Measurements from ENCODE around the gene TRIOBP. TPM values are rescaled to one million over a fixed set of nuclear protein-coding genes. Genes with fewer than 3 reads are reported as not detected.

TRIOBP gene
- total RNA-seq, 3 donors from 2014 or later (not counting 1 experiment from before 2014, with no cell fraction given) = 25.1 to 38.5 (median 25.8) TPM

DNA sequence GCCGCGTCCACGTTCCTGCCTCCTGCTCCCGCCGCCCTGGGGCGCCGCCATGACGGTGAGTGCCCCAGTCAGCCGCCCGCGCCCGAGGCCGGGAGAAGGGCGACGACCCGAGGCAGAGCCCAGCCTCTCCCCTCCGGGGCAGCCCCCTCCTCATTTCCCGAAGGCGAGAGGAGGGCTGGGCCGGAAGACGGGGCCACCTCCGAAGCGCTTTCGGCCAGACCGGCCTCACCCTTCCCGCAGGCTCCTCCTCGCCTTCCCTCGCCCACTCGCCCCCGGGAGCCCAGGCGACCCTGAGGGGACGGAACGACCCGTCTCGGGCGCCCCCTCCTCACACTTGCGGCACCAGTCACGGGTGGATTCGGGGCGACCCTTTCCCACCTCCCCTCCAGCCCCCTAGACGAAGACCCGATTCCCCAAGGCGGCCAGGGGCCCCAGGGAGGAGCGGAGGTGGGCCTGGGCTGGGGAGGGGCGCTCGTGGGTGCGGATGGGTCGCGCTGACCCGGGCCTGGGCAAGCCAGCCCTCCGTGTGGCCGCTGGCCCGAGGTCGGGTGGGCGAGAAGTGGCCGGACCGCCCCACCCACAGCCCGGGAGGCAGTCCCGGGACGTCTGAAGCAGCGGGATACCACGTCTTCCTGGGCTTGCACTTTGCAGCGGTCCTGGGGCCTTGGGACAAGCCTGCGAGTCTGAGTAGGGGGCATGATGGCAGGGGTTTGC is 49.7 kb downstream of the TRIOBP start:
- H3K36me3 ChIP-seq (ENCODE audit: control insufficient read depth, insufficient read depth, low read length) = no peaks in the 10 kb centered on the region
- DNase-seq (peak; percentile 24 to 35), ATAC-seq (no peak)
- no peaks in the 10 kb centered on the region for H3K27me3 Mint-ChIP-seq (ENCODE audit: low read depth in 2 of 2)
- peak overlapping the region; percentile 90 for H3K4me3 Mint-ChIP-seq
- intact Hi-C loops (cut with micrococcal nuclease) = no loop called here
- no peaks in the 10 kb centered on the region for H3K9me3 ChIP-seq (ENCODE audit: control insufficient read depth, insufficient read depth, low read length)
- H3K36me3 Mint-ChIP-seq = no peaks in the 10 kb centered on the region
- H3K27me3 ChIP-seq (ENCODE audit: control insufficient read depth, insufficient read depth, low read length) = no peaks in the 10 kb centered on the region
- TF ChIP-seq, protein P1, sequence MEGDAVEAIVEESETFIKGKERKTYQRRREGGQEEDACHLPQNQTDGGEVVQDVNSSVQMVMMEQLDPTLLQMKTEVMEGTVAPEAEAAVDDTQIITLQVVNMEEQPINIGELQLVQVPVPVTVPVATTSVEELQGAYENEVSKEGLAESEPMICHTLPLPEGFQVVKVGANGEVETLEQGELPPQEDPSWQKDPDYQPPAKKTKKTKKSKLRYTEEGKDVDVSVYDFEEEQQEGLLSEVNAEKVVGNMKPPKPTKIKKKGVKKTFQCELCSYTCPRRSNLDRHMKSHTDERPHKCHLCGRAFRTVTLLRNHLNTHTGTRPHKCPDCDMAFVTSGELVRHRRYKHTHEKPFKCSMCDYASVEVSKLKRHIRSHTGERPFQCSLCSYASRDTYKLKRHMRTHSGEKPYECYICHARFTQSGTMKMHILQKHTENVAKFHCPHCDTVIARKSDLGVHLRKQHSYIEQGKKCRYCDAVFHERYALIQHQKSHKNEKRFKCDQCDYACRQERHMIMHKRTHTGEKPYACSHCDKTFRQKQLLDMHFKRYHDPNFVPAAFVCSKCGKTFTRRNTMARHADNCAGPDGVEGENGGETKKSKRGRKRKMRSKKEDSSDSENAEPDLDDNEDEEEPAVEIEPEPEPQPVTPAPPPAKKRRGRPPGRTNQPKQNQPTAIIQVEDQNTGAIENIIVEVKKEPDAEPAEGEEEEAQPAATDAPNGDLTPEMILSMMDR (IDR thresholded peaks at IDR 0.05) = no peak
- H3K4me1 ChIP-seq (ENCODE audit: control insufficient read depth, insufficient read depth, low read length) = peaks cover 44% of the 10 kb centered on the region
- peaks cover 24 to 43% of the 10 kb centered on the region in 2 donors for H3K4me1 Mint-ChIP-seq
- peak overlapping the region; percentile 64 for H3K4me3 ChIP-seq (ENCODE audit: low read length)
- WGBS (ENCODE audit: insufficient coverage) = under 1% methylated on average over 59 of the region's 64 CpGs
- H3K27ac Mint-ChIP-seq = peak overlapping the region; percentile 29 to 80
- H3K9me3 Mint-ChIP-seq = no peaks in the 10 kb centered on the region
- H3K27ac ChIP-seq (ENCODE audit: low read length) = peak overlapping the region; percentile 31

DNA sequence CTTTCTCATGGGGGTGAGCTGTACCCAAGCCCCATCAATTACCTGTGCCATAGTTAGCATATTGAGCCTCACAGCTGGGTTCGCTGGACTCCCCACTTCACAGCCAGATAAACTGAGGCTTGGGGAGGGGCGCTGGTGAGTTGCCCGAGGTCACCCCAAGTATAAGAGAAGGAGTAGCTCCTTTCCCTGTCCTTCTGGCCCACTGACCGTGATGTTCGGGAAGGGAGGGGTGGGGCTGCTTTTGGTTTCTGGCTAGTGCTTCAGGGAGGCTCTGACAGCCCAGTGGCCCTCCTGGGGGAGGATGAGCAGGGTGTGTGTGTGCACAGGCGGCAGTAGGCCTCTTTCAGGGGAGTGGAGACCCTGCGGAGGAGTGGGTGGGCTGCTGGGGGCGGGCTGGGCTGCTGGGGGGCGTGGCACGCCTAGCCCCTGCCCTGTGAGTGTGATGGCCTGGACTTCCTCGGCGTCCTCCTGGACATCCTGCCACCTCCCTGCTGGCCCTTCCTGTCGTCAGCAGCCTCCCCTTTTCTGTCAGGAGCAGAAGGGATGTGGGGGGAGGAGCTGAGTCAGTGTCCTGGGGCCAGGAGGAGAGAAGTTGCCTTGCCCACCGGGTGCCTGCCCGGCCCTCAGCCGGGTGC is 50.3 kb downstream of the TRIOBP start:
- Mint-ChIP-seq H3K9me3 (no peaks in the 10 kb centered on the region), H3K4me3 (peak overlapping the region; percentile 83), H3K27ac (peak overlapping the region in 1 of 2 donors; percentile 80), H3K27me3 (ENCODE audit: low read depth in 2 of 2) (no peaks in the 10 kb centered on the region), H3K36me3 (no peaks in the 10 kb centered on the region), H3K4me1 (peaks cover 24 to 43% of the 10 kb centered on the region in 2 donors)
- Histone ChIP-seq H3K27ac (ENCODE audit: low read length) (no peak overlapping the region), H3K4me1 (ENCODE audit: control insufficient read depth, insufficient read depth, low read length) (peaks cover 43% of the 10 kb centered on the region), H3K27me3 (ENCODE audit: control insufficient read depth, insufficient read depth, low read length) (no peaks in the 10 kb centered on the region), H3K36me3 (ENCODE audit: control insufficient read depth, insufficient read depth, low read length) (peaks cover 3% of the 10 kb centered on the region), H3K4me3 (ENCODE audit: low read length) (peak overlapping the region; percentile 64), H3K9me3 (ENCODE audit: control insufficient read depth, insufficient read depth, low read length) (no peaks in the 10 kb centered on the region)
- no peak for DNase-seq
- no peak for ATAC-seq
- TF ChIP-seq, protein P1 (IDR thresholded peaks at IDR 0.05) = no peak
- WGBS (ENCODE audit: insufficient coverage) = 45% methylated on average over 16 of the region's 16 CpGs
- intact Hi-C loops (cut with micrococcal nuclease) = no loop called here

DNA sequence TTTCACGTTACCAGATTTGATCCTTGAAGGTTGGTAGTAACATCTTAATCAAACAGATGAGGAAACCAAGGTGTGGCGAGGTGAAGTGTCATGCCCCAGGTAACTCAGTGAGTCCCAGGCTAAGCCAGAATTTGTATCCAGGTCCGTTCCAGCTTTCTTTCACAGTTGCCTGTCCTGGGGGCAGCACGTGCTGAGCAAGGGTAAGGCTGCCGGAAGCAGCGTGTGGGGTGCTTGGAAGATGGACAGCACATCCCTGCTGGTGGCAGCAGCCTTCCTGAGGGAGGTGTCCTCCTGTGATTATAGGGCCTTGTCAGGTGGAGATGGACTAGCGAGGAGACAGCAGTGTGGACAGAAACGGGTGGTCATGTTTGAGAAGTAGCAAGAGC is 50.9 kb downstream of the TRIOBP start:
- Mint-ChIP-seq H3K27me3 (ENCODE audit: low read depth in 2 of 2) (no peaks in the 10 kb centered on the region), H3K4me1 (peaks cover 24 to 43% of the 10 kb centered on the region in 2 donors), H3K27ac (peak overlapping the region in 1 of 2 donors; percentile 71), H3K9me3 (no peaks in the 10 kb centered on the region), H3K36me3 (no peaks in the 10 kb centered on the region), H3K4me3 (peak overlapping the region; percentile 52)
- Histone ChIP-seq H3K4me1 (ENCODE audit: control insufficient read depth, insufficient read depth, low read length) (peaks cover 43% of the 10 kb centered on the region), H3K9me3 (ENCODE audit: control insufficient read depth, insufficient read depth, low read length) (no peaks in the 10 kb centered on the region), H3K27ac (ENCODE audit: low read length) (no peak overlapping the region), H3K36me3 (ENCODE audit: control insufficient read depth, insufficient read depth, low read length) (peaks cover 7% of the 10 kb centered on the region), H3K27me3 (ENCODE audit: control insufficient read depth, insufficient read depth, low read length) (no peaks in the 10 kb centered on the region), H3K4me3 (ENCODE audit: low read length) (no peak overlapping the region)
- TF ChIP-seq, protein P1 (IDR thresholded peaks at IDR 0.05) = no peak
- WGBS (ENCODE audit: insufficient coverage) = 91% methylated on average over 8 of the region's 8 CpGs
- no peak for DNase-seq
- intact Hi-C loops (cut with micrococcal nuclease) = no loop called here
- ATAC-seq = no peak

All from natural killer cell (primary cell).